ENCODE results near the gene TBCEL. TPM values are rescaled to one million over a fixed set of nuclear protein-coding genes. Genes with fewer than 3 reads are reported as not detected.

TBCEL gene
- total RNA-seq, 4 donors from 2014 or later: 8.5 to 37.1 (median 11.3) TPM

GRCh38 chr11:121081321-121081720, 57.4 kb downstream of the TBCEL start:
- no peaks in the 10 kb centered on the region for H3K36me3 ChIP-seq
- H3K27ac ChIP-seq: no peak overlapping the region
- H3K4me1 ChIP-seq: no peaks in the 10 kb centered on the region
- no peaks in the 10 kb centered on the region for H3K27me3 ChIP-seq
- TF ChIP-seq POLR2A (IDR thresholded peaks at IDR 0.05) (no peak), CTCF (IDR thresholded peaks at IDR 0.05) (no peak)
- H3K4me3 ChIP-seq: no peak overlapping the region
- no peaks in the 10 kb centered on the region for H3K9me3 ChIP-seq
- DNase-seq: no peak

GRCh38 chr11:121082219-121082618, 58.3 kb downstream of the TBCEL start:
- Histone ChIP-seq H3K27me3 (no peaks in the 10 kb centered on the region), H3K36me3 (peaks cover 0 to 7% (median 0%) of the 10 kb centered on the region in 3 donors), H3K9me3 (no peaks in the 10 kb centered on the region), H3K4me1 (no peaks in the 10 kb centered on the region), H3K4me3 (no peak overlapping the region), H3K27ac (no peak overlapping the region)
- no peak for TF ChIP-seq POLR2A (IDR thresholded peaks at IDR 0.05)
- no peak for DNase-seq

GRCh38 chr11:121082670-121083069, 58.8 kb downstream of the TBCEL start:
- TF ChIP-seq CTCF (IDR thresholded peaks at IDR 0.05): no peak
- no peak for TF ChIP-seq POLR2A (IDR thresholded peaks at IDR 0.05)
- H3K9me3 ChIP-seq: no peaks in the 10 kb centered on the region
- H3K27me3 ChIP-seq: no peaks in the 10 kb centered on the region
- no peaks in the 10 kb centered on the region for H3K4me1 ChIP-seq
- H3K27ac ChIP-seq: no peak overlapping the region
- no peak for DNase-seq
- peaks cover 0 to 9% (median 0%) of the 10 kb centered on the region in 3 donors for H3K36me3 ChIP-seq
- H3K4me3 ChIP-seq: no peak overlapping the region

- no peaks in the 10 kb centered on the region for H3K27me3 ChIP-seq
- H3K4me3 ChIP-seq: no peak overlapping the region
- no peak for DNase-seq
- peaks cover 0 to 12% (median 0%) of the 10 kb centered on the region in 3 donors for H3K36me3 ChIP-seq
- no peaks in the 10 kb centered on the region for H3K9me3 ChIP-seq
- no peak overlapping the region for H3K27ac ChIP-seq
- H3K4me1 ChIP-seq: no peaks in the 10 kb centered on the region
- TF ChIP-seq CTCF (IDR thresholded peaks at IDR 0.05): no peak
- TF ChIP-seq POLR2A (IDR thresholded peaks at IDR 0.05): no peak
Observed at GRCh38 chr11:121086866-121087265, 63.0 kb downstream of the TBCEL start.

- TF ChIP-seq POLR2A (IDR thresholded peaks at IDR 0.05) (no peak), CTCF (IDR thresholded peaks at IDR 0.05) (no peak)
- no peaks in the 10 kb centered on the region for H3K4me1 ChIP-seq
- no peaks in the 10 kb centered on the region for H3K9me3 ChIP-seq
- H3K27me3 ChIP-seq: no peaks in the 10 kb centered on the region
- peaks cover 0 to 12% (median 0%) of the 10 kb centered on the region in 3 donors for H3K36me3 ChIP-seq
- H3K27ac ChIP-seq: no peak overlapping the region
- H3K4me3 ChIP-seq: no peak overlapping the region
- DNase-seq: no peak
Observed at GRCh38 chr11:121089566-121089965, 65.7 kb downstream of the TBCEL start.

GRCh38 chr11:121090145-121090721, 66.3 kb downstream of the TBCEL start:
- Histone ChIP-seq H3K27ac (no peak overlapping the region), H3K4me1 (no peaks in the 10 kb centered on the region), H3K27me3 (no peaks in the 10 kb centered on the region), H3K4me3 (no peak overlapping the region), H3K9me3 (no peaks in the 10 kb centered on the region), H3K36me3 (peaks cover 0 to 12% (median 0%) of the 10 kb centered on the region in 3 donors)
- TF ChIP-seq CTCF (IDR thresholded peaks at IDR 0.05) (no peak), POLR2A (IDR thresholded peaks at IDR 0.05) (no peak)
- DNase-seq: no peak

All from Peyer's patch (tissue), 4 donors.